OCI-M2 (cell line): ENCODE data around the gene CFAP99.

ENCODE experiments used
- DNase-seq: peaks from one replicate; lab custom pipeline; 2025; ENCODE audit not compliant: unreplicated experiment; lab: John Stamatoyannopoulos, UW

CFAP99 gene

DNA sequence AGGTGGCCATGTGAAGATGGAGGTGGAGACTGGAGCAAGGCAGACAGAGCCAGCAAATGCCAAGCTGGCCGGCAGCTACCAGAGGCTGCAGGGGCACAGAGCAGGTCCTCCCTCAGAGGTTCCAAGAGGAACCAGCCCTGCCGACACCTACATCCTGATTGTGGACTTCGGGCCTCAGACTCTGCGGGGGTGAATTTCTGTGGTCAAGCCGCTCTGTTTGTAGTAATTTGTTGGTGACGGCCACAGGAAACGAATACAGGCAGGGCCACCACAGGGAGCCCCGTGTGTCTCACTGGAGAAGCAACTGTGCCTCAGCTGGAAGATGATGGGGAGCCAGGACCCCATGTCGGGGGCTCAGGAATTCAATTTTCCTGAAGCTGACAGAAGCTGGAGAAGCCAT, 28.6 kb upstream of the CFAP99 start:
- no peak for DNase-seq

DNA sequence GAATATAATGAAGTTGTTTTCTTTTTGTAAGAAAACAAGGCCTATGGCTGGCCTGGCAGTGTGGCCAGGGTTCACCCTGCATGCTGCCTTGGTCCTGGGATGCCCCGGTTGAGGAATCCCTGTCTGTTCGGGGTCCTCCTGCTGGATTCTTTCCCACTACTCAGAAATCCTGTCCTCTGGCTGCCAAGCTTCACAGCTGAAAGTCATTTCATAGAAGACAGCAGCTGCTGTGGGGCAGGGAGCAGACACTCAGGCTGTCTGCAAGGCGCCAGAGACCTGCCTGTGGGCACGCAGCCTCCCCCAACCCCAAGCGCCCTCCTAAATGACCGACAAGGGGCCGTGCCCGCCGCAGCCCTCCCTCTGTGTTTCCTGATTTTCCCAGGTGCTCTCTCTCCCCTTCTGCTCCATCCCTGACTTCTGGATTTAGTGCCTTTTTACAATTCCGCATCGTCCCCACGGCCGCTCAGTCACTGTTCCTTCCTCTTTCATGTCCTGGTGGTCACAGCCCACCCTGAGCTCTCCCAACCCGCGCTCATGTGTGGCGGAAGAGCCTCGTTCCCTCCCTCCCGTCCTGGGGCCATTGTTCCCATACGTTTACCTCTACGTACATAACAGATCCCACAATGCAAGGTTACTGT, 27.9 kb upstream of the CFAP99 start:
- DNase-seq, result no peak

DNA sequence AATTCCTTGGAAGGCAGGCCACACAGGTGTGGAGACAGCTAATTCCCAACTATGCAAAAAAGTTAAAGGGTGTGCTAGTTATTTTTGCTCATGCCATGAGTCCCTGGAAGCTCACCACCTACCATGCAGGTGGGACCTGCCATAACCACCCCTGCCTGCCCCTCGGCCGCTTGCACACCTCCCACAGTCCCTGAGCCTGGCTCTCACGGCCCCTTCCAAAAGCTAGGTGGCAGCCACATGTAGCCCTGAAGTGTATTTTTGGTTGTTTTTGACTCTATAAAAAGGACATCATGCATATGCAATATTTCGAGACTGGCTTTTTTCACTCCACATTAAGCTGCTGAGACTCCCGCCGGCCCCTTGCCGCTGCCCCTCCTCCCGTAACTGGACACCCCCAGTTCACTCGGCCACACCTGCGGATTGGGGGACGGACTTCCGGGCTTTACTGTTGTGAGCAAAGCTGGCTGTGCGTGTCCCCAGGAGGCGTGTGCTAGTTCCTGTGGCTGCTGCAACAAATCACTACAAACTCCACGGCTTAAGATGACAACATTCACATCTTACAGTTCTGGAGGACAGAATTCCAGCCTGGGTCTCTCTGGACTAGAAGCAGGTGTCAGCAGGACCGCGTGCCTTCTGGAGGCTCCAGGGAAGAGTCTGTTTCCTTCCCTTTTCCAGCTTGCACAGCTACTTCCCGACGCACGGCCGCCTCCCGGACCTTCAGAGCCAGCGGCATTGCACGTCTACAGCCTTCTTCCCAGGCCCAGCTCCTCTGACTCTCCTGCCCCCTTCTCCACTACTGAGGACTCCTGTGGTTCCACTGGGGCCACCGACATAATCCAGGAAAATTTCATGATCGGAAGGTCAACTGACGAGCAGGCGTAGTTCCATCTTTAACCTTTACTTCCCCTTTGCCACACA, 25.1 kb upstream of the CFAP99 start:
- no peak for DNase-seq

DNA sequence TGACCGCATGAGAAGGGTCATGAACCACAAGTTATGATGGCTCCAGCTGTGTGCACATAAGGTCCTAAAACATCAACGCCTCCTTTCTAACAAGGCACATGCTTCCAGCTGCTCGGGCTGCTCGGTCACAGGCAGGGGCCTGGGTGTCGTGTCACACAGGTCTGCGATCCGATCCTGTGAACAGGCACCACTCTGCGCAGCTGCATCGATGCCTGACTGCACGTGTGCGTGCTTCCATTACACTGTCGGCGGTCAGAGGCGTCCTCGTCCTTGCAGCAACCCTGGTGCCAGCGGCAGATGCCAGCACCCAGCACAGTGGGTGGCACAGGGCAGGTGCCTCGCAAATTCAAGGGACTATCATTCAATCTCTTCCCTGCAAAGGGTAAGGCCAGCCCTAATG, 24.2 kb upstream of the CFAP99 start:
- no peak for DNase-seq

DNA sequence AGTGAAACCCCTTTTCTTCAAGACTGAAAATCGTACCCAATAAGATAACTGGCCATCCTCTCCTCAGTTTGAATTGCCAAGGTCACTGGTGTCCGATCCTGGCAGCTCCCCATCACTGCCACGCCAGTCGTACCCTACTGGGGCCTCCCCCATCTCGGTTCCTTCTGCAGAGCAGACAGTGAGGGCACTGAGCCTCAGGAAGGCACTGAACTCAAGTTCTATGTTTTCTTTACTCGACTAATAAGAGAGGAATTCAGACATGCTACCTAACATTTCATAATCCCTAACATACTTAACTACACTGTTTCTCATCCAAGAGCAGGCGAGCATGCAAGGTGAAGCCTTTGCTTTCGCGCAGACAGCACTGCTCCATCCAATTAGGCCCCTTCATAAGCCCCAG, 23.7 kb upstream of the CFAP99 start:
- no peak for DNase-seq

DNA sequence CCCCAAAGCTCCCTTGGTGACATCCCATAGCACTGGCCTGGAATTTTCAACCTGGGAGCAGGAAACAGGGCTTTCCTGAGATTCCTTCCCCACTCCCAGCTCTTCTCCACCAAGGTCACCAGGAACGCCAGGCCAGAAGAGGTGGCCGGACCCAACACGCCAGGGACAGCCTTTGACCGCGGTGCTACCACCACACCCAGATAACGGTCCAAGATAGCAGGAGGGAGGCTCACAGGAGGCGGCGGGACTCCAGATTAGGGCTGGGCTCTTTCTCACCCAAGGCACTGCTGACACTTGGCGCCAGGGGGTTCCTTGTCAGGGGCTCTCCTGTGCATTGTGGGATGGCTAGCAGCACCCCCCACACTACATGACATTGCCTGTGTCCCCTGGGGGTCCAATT, 23.2 kb upstream of the CFAP99 start:
- no peak for DNase-seq

DNA sequence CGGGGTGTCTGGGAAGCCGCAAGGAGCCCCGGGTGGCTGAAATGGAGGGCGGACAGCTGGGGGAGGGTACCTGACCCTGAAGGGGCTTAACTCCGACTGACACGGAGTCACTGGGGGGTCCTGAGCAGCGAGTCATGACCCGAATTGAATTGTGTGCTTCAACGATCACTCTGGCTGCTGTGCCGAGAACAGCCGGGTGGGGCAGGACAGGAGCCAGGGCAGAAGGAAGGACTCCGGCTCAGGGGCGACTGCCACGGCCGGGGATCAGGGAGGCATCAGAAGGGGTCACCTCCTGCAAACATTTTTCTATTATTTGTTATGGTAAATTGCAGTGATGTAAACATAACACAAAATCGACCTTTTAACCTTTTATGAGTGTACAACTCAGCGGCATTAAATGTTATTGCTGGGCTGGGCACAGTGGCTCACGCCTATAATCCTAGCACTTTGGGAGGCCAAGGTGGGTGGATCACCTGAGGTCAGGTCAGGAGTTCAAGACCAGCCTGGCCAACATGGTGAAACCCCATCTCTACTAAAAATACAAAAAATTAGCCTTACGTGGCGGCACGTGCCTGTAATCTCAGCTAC, 21.9 kb upstream of the CFAP99 start:
- no peak for DNase-seq

DNA sequence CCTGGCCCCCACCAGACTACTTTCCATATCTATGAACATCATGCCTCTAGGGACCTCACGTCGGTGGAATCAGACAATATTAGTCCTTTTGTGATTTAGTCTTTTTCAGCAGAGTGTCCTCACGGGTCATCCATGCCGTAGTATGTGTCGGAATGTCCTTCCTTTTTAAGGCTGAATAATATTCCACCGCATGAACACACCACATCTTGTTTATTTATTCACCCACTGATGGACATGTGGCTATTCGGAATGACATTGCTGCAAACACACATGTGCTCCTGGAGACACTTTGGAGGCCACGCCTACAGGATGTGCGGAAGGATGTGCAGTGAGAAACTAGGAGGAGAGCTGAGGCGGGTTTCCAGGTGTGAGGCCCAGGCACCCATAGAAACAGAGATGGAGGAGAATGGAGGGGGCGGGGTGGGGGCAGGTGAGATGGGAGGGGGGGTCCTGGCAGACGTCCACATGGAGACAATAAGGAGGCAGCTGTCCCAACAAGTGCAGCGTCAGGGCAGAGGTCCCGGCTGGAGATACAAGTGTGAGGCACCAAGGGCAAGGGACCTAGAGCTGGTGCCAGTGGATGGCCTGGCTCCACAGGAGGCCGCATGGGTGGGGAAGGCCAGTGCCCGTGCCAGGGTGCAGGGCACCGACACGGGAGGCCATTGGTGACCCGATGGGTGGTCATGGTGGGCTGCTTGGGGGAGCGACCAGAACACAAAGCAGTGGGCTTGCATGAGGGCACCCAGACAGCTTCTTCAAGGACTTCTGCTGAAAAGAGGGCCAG, 21.0 kb upstream of the CFAP99 start:
- no peak for DNase-seq

DNA sequence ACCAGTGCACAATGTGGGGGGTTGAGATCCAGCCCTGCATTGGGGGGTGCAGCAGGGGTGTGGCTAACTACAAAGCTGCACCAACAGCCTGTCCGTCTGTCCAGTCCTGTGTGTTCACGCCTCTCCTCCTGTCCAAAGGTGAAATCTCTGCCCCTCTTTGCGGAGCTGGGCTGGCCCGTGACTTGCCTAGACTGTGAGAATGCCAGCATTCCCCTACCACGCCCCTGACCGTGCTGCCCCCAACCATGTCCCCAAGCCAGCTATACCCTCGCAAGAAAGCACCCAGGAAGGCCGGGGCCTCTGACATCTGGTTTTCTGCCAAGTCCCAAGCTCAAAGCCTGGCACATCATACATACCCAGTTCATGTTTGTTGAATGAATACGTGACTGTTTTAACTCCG, 19.5 kb upstream of the CFAP99 start:
- no peak for DNase-seq

DNA sequence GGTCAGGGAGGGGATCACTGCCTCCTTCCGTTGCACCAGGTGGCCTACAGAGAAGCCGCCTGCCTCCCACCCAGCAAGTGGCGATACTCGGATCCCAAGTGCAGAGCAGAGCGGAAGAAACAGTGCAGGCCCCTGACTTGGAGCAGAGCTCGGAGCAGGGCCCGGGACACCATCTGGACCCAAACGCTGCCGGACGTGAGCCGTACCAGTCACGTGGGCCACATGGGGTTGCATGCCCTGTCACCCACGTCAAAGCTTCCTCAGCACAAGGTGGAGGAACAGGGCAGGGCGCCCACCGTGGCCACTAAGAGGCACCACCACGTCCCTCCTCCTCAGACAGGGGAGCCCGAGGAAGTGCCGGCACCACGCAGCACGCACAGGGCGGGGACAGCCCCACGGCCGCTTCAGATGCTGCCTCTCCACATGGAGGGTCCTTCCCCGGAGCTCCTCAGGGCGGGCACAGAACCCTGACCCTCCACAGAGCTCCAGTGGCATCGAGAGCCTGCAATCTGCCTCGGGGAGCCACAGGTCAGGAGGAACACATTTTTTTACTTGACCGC, 19.0 kb upstream of the CFAP99 start:
- no peak for DNase-seq

DNA sequence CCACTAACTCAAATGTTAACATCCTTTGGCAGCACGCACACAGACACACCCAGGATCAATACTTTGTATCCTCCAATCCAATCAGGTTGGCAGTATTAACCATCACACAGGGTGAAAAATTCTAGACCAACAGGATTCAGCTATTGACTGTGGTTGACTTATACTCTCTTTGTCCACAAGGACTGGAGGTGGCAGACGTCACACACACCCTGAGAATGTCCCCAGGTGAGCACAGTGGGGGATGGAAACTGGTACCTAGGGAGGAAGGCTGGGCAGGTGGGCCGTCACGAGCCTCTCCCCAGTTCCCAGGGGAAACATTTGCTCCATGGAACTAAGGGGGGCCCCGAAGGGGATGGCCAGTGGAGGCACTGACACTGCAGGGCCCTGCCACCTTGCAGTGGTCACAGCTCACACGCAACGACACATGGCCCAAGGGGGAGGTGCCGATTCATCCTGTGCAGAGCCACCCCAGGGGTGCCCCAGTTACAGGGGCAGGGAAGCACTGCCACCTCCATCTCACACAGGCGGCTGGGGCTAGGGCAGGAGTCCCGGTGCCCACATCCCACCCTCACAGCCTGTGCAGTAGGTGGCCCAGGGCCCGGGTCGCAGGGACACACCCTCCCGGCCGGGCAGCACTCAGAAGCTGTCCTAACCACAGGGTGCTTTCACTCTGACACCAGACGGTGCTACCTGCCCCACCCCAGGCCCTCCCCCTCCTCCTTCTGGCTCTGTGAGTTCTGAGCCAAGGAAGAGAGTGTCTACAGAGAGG, 17.7 kb upstream of the CFAP99 start:
- no peak for DNase-seq

DNA sequence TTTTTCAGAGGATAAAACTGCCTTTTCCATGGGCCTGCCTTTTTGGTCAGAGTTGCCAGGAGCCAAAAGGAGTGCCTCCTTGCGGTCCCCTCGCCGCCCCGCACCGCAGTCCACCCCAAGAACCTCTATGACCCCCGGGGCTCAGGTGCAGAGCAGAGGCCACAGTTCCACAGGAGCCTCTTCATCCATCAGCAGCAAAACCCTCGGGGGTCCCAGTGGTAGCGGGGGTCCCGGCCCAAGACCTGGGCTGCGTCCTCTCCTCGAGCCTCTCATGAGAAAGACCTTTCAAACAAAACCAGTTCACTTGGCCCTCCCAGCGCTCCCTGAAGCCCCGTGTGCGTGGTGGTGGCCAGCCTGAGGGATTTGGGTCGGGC, 17.2 kb upstream of the CFAP99 start:
- DNase-seq, result no peak

DNA sequence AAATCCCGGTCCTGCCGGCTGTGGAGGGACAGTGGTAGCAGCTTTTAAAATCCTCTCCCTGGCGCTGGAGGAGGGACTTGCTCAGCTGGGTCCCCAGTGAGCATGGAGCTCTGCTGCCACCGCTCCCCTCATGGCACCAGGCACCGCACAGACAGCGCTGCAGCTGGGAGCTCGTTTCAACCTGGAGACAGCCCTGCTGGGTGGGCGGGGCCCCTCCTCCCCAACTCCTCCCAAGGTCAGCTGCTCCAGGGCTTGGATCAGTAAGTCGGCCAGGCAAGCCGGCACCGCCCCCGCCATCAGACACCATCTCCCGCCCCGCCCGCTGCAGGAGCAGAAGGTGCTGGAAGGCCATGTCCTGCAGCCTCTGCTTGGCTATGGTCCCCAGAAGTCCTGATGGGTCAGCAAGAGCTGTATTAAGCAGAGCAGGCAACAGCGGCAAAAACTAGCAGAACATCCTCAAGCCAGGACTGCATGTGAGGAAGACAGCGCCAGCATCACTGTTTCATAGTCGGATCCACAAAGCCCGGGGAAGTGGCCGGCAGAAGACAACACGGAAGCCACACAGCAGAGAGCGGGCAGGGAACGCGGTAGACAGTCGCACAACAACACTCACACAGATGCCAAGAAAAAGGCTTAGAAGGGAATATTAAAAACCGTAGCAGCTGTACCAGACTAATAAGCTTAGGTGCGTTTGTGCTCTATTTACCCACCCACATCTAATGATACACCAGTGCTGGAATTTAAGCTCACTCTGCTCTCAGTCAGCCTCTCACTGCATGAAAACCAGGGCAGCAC, 16.5 kb upstream of the CFAP99 start:
- no peak for DNase-seq

DNA sequence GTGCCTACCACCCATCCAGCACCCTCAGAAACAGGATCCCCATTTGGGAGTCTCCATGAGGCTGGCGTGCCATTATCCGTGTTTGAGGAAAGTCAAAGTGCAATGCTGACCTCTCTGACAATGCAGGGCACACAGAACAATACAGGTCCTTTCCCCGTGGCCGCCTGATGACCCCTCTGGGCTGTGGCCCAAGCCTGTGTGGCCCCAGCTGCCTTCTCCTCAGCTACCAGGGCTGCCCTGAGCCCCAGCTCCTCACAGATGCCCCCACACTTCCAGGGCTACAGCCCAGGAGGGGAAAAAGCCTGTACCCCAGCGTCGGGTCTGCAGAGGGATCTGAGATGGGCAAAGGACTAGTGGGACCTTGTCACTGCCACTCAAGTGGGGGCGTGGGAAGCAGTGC, 15.8 kb upstream of the CFAP99 start:
- DNase-seq, result no peak

DNA sequence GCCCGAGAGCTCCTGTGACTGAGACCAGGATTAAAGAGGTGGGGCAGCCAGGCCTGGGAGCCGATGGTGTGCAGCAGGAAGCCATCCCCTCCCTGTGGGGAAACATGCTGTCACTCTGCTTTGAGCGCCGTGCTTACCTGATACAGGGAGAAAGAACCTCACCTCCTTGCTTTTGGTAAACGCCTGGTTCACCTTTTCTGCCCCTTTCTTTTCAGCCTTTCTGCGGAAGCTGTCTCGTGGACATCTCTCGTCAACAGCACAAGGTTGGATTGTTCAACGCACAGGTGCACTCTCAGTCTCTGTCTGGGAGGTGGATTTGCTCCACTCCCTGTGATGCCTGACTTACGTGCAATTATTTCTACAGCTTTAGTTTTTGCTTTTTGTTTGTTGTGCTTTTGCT, 12.3 kb upstream of the CFAP99 start:
- no peak for DNase-seq

DNA sequence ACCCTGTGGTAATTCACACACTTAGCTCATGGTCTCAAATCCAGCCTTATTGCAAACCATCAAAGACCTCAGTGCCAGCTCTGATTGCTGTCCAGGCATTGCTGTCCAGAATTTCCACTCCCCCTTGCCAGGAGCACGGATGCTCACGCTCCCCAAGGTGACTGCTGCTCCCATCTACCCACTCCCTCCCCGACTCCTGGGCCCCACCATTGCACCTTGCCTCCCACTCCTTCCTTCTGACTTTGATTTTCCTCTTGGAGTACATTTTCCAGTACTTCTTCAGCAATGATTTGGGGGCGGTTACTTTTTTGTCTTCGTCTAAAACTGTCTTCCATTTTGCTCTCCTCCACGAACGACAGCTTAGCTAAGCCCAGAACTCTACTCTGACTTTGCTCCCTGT, 11.8 kb upstream of the CFAP99 start:
- no peak for DNase-seq

DNA sequence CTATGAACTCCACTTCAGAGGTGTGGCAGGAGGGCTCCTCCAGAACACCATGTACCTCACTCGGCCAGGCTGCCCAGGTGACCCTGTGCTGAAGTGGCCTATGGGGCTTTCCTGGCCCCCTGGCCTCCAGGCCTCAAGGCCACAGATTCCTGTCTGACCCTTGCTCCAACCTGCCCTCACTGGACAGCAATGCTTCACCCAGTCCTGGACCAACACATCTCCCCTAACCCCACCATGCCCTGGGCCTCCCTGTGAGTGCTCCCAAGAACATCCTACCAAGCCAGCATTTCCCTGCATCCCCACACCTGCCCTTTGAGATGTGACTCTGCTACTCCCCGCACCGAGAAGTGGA, 10.8 kb upstream of the CFAP99 start:
- DNase-seq, result no peak

DNA sequence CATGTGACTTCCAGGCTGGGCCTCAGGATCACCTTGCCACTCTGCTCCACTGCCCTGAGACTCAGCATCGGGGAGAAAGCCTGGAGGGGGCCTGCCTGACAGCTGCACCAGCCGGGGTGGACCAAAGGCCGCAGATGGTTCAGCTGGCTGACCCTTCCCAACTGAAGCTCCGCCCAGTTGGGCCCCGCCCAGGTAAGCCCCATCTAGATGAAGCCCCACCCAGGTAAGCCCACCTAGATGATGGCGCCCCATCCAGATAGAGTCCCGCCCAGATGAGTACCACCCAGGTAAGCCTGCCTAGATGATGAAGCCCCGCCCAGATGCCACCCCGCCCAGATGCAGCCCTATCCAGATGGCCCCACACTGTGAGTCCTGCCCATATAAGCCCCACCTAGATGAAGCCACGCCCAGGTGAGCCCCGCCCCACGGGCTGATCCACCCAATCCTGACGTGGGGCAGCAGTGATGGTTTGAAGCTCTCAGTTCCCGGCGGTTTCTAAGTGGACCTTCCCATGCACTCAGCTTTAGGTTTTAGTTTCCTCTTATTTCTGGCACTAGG, 10.3 kb upstream of the CFAP99 start:
- no peak for DNase-seq

DNA sequence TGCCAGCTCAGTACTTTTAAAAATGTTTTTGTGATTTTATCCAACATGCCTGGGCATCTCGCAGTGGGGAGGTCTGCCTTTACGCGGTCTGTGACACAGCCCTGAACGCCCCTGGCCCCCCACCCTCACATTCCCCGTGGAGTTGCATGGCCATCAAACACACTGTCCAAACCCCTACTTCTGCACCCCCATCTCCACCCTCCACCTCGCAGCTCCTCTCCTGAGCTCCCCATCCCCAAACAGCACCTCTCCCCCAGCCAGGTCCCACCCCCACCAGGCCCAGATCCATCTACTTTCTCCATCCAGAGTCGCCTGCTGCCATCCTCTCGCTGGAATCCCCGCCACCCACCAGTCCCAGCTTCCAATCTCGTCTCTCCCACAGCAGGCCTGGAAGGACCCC, 9.8 kb upstream of the CFAP99 start:
- no peak for DNase-seq

DNA sequence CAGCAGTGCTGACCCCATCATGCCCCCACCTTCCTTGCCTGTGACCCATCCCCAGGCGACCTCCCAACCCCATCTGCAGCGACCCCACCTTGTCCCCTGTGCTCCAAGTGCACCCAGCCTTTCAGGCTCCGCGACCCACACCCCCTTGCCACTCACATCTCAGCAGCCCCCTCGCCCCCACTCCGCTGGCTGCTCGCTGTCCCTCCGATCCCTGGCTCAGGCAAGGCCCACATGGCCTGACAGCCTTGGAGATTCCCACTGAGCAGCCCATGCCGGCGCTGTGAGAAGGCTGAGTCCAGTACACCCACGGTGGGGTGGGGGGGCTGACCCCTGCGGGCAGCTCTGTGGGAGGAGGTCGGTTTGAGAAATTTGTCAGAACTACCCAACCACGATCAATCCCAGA, 9.4 kb upstream of the CFAP99 start:
- DNase-seq, result no peak
